ENCODE results near the gene RAB40C. TPM values are rescaled to one million over a fixed set of nuclear protein-coding genes. Genes with fewer than 3 reads are reported as not detected.
"Not testable (repeated sequence)": the region's sequence is repeated elsewhere in the genome, so short reads cannot be mapped to it uniquely, and the experiment has no call there.

The RAB40C gene
- polyA plus RNA-seq, 12 donors: 8.8 to 25.9 (median 10.6) TPM; not detected in 1

DNA sequence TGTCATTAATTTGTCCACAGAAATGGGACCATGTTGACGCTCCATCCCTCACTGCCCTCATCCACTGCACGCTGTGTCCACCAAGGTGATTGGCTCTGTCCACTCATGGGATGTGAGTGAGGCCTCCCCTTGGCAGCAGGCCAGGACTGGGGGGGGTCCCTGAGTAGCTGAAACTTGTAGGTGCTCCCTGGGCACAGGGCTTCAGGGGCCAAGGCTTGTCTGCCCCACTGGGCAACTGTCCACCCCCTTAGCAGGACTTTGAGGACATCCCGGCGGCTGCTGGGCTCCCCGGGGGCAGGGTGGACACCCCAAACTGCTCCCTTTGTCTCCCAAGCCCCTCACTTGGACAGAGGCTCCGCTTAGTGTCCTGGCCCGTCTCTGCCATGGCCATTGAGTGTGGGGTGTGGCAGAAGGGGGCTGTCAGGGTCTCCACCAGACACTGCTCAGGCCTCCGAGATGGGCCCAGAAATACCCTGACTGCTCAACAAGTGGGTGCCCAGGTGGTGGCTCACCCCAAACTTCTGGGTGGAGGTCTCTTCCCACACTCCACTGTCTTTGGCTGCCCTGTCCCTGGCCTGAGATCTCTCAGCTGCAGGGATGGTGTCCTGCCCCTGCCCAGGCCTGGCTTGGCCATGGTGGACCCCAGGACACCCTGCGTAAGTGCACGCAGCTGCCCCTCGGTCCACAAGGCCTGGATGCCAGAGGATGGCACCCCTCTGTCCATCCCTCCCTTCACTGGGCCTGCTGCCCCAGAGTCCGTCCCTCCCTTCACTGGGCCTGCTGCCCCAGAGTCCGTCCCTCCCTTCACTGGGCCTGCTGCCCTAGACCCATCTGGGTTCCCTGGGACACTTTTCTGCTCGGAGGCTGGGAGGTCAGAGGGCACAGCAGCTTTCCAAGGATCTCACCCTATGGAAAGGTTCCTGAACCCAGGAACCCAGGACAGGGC lies 2.9 kb upstream of the RAB40C start:
- DNase-seq: no peak

DNA sequence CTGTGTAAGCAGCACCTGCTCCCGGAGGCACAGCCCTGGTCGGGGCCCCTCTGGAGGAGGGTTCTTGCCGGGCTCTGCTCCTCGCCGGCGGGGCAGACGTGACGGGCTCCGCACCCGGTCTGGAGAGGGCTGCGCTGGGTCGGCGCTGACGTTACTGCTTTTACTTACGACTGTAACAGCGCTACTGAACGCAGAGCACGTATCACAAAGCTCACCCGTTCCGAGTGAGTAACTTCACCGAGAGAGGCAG lies 1.3 kb upstream of the RAB40C start:
- DNase-seq: no peak

DNA sequence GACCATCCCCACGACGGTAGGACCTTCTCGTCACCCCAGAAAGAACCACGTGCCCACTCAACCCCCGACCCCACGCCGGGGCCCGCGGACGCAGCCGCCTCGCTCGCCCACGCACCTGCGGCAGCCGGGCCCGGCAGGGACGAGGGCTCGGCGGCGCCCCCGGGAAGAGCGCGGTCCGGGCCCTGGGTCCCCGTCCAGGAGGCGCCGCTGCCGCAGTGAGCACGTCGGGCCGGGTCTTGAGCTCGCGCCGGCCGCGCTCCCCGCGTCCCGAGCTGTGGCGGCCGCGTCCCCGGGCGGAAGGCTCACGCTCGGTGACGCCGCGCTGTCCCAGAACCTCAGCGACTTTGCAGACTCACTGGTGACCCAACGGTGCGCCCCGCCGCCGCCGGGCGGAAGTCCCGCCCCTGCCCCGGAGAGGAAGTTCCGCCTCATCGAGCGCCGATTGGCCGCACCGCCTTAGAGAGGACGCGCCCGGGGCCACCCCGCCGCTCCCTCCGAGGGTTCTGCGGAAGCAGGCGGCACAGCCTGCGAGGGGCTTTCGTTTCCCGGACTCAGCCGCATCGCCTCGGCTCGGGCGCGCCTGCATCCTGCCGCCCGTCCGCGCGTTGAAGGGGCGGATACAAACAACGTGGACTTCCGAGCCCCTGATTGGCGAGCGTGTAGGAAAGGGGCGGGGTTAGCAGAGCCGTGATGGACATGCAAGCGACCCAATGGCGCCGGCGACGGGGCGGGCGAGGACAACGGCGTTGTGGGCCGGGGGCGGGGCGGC lies 793 bp upstream of the RAB40C start:
- DNase-seq: peak; percentile 98

DNA sequence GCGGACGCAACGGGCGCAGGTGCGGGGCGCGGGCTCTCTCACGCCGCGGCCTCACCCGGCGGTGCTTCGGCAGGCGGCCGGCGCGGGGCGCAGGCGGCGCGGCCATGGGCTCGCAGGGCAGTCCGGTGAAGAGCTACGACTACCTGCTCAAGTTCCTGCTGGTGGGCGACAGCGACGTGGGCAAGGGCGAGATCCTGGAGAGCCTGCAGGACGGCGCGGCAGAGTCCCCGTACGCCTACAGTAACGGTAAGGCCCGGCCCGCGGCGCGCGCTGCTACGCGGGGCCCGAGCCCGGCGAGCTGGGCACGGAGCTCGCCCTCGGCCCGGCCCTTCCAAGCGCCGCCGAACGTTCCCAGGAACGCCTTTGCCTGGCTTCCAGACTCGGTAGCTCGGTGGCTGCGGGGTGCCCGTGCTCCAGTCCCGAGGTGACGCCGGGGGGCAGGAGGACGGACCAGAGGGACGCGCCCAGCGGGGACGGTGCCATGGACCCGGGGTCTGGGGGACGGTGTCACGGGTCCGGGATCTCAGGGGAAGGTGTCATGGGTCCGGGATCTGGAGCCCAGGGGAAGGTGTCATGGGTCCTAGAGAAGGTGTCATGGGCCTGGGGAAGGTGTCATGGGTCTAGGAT lies 435 bp downstream of the RAB40C start:
- no peak for DNase-seq

DNA sequence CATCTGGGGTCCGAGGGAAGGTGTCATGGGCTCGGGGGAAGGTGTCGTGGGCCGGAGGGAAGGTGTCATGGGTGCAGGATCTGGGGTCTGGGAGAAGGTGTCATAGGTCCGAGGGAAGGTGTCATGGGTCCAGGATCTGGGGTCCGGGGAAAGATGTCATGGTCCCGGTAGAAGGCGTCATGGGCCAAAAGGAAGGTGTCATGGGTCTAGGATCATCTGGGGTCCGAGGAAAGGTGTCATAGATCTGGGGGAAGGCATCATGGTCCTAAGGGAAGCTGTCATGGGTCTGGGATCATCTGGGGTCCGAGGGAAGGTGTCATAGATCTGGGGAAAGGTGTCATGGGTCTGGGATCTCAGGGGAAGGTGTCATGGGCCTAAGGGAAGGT lies 942 bp downstream of the RAB40C start:
- no peak for DNase-seq

DNA sequence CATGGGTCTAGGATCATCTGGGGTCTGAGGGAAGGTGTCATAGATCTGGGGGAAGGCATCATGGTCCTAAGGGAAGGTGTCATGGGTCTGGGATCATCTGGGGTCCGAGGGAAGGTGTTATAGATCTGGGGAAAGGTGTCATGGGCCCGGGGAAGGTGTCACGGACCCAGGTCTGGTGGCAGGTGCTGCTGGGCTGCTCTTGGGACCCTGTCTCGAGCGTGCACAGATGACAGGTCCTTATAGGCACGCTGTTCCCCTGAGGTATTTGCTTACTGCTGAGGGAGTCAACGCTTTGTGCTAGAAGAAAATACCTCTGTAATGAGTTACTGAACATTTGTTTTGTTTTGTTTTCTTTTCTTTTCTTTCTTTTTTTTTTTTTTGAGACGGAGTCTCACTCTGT lies 1.4 kb downstream of the RAB40C start:
- DNase-seq: no peak

DNA sequence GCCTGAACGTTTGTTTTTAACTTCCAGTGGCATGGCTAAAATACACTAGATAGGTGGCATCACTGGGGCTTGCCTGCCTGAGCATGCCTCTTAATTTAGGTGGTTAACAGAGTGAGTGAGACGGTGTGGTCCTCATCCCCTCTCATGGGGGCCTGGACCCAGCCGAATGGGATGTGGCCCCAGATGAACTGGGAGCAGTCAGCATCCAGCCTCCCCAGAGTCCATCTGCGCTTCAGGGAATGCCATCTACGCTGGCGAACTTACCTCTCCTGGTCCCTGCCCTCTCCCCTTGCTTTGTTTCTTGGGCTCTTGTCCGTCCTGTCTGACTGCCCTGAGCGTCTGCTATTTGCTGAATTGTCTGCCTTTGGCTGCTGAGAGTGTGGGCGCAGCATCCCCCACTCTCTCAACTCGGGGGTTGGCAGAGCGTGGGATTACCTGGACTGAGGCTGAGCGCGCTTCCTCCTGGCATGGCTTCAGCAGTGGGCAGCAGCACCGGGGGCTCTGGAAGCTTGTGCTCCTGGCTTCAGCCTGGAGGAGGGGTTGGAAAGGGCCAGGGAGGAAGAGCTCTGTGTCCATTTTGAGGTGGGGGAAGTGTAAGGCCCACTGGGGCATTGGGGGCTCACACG lies 2.1 kb downstream of the RAB40C start:
- DNase-seq: no peak

DNA sequence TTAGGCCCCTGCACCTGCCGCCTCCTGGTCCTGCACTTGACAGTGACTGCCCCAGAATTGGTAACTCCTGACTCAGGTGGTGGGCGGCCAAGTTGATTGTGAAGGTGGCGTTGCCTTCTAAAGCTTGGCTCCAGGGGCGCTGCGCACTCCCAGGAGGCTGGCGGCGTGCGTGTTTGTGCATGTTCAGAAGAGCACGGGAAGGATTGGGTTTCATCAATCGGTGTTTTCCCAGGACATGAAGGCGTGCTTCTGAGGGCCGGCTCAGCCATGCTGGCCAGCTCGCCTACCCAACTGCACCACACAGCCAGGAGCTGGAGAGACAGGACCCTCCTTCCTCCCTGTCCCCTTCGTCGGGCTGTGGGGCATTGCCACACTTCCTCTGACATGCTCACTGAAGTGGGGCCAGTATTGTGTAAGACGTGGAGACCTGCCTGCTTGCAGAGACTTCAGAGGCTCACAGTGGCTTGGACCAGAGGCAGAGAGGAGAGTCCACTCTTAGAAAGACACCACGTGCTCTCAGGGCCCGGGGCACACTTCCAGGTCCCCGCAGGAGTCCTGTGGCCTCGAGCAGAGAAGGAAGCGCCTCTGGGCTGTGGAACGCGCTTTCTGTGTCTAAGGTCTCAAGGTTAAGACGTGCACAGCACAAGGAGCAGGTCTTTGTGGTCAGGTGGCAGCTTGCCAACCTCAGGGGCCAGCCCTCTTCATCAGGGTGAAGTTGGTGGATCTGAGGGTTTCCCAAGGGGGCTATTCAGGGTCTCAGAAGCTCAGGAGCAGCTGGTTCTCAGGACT lies 2.8 kb downstream of the RAB40C start:
- no peak for DNase-seq

DNA sequence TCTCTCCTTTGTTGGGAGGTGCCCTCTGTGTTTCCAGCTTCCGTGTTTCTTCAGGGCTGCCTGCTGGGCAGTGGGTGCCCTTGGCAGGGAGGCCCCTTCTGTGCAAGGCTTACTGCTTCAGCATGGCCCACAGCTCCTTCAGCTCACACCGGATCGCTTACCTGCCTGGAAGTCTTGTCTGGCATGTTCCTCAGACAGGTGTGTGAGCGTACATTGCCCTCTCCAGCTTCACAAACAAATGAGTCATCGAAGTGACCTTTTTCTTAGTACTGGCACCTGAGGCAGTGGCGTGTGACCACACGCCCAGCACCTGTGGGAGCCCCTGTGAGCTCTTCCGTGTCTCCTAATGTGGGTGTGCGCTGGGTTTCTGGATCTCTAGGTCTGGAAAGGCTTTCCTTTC lies 3.5 kb downstream of the RAB40C start:
- DNase-seq: no peak

DNA sequence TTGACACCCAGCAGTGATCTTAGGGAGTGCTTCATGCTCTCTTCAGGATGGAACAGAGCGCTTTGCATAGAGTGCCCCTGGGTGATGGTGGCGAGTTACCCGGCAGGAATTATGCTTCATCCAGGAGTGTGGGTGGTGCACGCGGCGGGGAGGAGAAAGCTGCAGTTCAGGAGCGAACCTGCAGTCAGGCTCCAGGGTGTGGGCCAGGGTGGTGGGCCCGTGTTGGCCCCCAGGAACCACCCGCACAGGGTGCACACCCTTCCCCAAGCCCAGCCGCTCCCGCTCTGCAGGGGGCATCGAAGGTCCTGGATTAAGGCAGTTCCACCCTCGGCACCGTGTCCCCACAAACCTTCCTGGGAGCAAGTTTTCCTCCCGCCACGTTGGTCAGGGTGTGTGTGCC lies 3.9 kb downstream of the RAB40C start:
- no peak for DNase-seq

DNA sequence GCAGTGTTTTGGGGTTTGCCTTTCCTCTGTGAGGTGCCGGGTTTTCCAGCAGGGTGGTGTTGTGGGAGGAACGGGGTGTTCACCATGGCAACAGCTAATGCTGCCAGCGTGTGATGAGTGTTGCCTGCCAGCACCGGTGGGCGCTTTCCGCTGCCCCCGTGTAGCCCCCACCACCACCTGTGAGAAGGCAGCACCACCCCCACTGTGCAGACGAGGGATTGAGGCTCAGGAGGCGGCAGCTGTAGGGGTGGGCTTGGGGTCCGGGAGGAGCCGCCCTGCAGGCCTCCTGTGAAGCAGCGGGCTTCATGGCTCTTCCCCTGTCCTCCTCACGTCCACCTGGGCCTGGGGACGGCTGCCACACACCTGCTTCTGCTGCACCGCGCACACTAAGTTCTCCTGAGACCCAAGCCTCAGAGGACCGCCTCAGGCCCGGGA lies 5.2 kb downstream of the RAB40C start:
- DNase-seq: no peak

DNA sequence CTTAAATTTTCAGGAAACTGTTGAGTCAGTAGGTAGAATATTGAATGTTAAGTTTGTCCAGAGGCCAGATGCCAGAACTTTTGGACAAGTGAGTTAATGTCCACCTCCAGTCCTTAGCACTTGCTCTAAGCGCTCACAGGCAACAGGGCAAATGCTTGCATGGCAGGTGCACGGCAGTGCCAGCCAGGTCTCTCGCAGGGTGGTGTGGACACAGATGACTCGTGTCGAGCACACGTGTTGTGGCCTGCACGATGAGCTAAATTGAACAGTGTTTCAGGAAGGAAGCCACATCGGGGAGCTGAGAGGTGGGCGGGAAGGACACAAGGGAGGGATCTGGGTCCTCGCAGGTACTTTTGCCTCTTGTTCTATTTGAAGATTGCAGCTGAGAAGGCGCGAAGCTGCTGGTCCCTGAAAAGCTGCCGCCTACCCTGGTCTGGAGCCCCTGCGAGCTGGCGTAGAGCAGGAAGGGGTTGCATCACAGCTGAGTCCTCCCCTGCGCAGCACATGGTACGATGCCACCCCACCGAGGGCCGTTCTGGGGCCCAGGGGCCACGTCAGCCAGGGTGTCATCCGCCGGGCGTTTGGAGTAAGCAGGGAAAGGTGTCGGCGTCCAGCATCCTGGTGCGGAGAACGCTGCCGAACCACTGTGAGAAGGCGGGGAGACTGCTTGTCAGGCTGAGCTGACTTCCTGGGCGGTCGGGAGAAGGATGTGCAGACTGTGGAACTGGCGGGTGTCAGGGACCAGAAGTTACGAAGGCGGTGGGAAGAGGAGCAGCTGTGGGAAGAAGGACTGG lies 6.3 kb downstream of the RAB40C start:
- DNase-seq: no peak

DNA sequence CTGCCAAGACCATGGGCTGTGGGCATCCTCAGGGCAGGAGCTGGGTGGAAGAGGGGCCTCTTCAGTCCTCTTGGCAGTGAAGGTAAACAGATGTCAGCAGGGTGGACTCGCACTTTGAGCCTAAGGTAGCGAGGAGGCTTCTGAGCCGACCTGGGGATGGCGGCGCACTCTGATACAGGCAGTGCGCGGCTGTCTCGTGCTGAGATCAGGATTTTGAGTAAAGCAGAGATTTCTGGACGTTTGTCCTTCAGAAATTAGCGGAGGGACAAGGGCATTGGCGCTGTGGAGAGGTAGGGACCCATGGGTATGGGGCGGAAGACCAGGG lies 6.8 kb downstream of the RAB40C start:
- no peak for DNase-seq

DNA sequence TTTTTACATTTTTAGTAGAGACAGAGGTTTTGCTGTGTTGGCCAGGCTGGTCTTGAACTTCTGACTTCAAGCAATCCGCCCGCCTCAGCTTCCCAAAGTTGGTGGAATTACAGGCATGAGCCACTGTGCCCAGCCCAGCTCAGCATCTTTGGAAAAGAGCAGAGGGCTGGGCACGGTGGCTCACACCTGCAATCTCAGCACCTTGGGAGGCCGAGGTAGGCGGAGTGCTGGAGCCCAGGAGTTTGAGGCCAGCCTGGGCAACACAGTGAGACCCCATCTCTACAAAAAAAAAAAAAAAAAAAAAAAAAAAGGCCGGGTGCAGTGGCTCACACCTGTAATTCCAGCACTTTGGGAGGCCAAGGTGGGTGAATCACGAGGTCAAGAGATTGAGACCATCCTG lies 7.8 kb downstream of the RAB40C start:
- not testable (repeated sequence) for DNase-seq

DNA sequence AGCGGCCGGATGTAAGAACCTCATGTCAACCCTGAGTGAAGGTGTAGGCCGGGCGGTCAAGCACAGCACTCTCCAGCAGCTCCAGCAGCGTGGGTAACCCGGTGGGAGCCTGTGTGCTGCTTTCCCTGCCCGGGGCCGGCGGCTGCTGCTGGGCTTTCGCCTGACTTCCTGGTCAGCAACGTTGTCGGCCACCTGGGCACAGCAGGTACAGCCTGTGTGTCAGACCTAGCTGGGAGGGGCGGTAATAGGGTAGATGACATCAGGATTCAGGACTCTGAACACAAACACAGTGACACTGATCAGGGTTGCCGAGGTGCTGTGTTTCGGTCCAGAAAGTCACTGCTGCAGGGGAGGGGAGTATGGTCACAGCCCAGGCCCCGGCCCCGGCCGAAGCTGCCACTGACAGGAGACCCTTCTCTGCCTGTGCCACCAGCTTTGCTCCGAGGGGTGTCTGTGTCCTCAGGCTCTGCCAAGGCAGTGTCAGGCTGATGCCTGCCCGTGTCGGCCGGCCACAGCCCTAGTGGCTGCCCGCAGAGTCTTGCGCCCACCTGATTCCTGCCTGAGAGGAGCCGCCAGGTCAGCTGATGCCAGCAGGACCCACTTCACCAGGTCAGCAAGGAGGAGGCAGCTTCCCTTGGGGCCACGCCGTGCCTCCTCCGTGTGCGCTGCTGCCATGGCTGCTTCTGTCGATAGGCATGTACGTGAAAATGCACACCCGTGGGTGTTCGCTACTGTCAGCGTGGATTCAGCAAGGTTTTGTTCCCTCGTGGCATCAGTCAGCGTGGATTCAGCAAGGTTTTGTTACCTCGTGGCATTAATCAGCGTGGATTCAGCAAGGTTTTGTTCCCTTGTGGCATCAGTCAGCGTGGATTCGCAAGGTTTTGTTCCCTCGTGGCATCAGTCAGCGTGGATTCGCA lies 9.2 kb downstream of the RAB40C start:
- no peak for DNase-seq

DNA sequence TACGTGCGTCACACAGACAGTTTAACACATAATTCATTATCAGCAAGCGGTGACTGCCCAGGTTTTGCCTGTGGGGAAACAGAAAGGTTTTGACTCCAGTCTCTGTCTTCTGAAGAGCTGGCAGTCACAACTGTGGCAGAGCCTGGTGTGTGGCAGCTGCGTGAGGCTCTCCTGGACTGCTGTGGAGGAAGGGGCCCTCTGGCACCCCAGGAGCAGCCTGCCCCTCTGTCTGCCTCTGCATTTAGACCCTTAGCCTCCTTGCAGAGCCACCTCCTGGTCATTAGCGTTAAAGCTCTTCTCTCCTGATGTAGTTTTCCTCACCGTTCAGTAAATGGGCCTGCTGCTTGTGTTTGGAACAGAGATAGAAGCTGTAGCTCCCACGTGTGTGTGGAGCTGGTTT lies 10.9 kb downstream of the RAB40C start:
- no peak for DNase-seq

DNA sequence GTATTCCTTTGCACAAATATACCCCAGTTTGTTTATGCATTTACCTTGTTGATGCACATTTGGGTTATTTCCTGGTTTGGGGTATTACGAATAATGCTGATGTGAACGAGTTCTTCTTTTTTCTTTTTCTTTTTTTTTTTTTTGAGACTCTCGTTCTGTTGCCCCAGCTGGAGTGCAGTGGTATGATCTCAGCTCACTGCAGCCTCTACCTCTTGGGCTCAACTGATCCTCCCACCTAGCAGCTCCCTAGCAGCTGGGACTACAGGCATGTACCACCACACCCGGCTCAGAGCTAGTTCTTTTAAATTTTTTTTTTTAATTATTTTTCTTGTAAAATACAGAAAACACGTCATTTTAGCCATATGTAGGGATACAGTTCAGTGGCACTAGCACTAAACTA lies 14.1 kb downstream of the RAB40C start:
- DNase-seq: no peak

DNA sequence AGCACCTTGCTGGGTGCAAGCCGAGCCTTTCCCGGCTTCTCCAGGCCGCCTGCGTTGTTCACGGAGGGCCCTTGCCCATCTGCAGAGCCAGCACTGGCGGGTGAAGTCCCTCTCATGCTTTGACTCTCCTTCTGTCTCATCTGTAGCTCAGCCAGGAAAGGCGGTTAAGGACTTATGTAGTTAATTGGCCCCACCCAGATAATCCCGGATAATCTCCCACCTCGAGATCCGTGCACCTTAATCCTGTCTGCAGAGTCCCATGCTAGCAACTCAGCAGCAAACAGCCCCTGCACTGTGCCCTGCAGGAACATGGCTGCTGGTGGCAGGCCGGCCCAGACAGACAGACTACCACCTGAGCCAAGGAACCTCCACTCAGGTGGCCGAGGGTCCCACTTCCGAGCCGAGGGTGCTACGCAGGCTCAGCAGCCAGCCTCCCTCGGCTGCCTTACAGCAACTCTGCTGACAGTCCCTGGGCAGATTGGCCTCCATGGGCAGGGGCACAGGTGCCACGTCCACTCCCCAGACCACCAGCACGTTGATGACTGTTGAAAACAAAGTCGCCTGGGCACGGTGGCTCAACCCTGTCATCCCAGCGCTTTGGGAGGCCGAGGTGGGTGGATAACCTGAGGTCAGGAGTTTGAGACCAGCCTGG lies 16.9 kb downstream of the RAB40C start:
- DNase-seq: no peak

DNA sequence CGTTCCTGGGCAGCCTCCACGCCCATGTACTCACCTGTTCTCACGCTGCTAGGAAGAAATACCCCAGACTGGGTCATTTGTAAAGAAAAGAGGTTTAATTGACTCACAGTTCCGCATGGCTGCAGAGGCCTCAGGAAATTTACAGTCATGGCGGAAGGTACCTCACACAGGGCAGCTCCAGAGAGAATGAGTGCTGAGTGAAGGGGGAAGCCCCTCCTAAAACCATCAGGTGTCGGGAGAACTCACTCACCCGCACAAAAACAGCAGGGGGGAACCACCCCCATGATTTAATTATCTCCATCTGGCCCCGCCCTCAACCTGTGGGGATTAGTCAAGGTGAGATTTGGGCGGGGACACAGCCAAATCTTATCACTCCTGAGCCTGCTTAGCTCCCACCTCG lies 18.2 kb downstream of the RAB40C start:
- DNase-seq: no peak
